HG03521 (cell line): Measurements from ENCODE around the gene ASB10.

Experiments used
- ATAC-seq: cut with Tn5 transposase; IDR thresholded peaks from one replicate; pipeline ENCODE4 v1.9.1; 2021; ENCODE audit warnings: mild to moderate bottlenecking, moderate library complexity; ENCODE audit not compliant: unreplicated experiment

ASB10 gene

GRCh38 chr7:151211155-151211772, 24.2 kb upstream of the ASB10 start:
- no peak for ATAC-seq

DNA sequence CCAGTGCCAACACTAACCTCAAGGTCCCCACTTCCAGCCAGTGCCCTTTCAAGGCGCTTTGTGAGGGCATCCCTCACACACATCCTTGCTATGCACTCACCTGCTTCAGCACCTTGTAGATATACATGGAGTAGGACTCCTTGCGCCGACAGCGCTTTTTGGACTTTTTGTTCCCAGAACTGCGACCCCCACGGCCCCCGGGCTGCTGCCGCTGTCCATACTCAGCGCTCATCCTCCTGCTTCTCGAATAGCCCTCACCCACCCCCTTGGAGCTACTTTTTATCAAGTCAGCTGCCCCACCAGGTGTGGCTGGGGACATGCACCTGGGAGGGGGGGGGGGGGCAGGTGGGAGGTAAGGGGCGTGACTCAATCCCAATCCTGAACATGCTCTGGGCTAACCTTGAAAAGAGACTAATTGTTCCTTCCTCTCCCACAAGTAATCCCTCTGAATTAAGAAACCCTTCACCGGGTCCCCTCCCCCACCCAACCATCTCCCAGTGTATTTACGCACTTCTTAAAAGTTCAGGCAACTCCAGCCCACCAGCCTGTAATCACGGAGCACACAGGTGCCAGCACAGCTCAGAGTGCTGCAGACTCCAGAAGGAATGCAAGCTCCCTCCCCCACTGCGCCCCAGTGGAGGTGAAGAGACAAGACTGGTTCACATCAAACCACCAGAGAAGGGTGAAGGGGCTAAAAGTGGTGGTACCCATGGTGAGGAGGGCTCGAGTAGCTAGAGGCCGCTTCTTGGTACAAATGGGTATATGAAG, 23.2 kb upstream of the ASB10 start, which contains the start of gene H2BK1:
Gene H2BK1 (minus strand): TSS at position 402 of the 768 bp plus-strand sequence. CDS start 170 bp downstream, at position 232.
- ATAC-seq = no peak

DNA sequence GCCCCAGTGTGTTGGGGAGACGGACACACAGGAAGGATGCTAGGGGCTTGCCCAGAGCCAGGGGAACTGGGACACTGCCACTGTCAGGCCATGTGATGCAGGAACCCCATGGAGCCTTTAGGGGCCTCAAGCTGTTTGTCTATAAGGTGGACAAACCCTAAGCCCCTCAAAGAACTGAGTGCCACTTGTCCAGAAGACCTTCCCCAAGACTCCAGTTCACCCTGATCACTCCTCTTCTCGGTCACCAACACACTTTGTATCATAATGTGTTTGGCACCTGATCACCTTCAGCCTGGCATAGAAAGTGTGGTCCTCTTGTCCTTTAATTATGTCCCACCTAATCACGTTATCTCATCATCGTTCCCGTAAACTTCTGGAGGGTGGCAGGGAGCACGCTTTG, 22.5 kb upstream of the ASB10 start:
- no peak for ATAC-seq

GRCh38 chr7:151208253-151208862, 21.3 kb upstream of the ASB10 start:
- no peak for ATAC-seq

- no peak for ATAC-seq
Observed at GRCh38 chr7:151207804-151208203, 20.8 kb upstream of the ASB10 start.

DNA sequence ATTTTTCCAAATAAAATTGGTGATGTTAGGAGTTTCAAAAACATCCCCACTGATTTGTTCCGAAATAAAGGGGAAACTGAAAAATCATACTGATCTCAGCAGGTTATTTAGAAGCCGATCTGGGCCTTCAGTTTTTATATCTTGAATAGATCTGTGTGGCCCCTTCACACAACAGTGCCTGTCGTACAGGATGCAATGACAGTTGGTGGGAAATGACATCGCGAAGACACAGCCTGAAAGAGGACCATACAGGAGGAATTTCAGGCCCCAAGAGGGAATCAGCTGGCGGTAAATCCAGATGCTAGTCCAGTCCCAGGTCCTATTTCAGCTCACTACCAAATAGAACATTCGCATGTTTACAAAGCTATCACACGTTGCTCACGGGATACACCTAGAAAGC, 20.3 kb upstream of the ASB10 start:
- ATAC-seq = no peak

DNA sequence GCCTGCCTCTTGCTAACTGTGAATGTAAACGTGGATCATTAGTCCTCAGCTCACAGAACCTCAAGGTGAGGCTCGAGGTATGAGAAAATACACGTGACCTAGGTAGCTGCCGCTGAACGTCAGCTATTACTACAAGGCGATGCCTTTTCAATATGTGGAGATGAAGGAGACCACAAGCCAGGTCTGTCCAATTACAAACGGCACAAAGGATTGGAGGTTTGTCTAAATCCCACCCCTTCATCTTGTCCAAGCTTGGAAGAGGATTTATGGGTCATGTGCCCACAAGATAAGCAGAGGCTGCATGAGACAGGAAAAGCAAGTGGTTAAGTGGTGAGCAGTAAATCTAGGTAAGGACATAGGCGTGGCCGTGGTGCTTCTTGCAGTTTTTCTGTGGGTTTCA, 19.9 kb upstream of the ASB10 start:
- no peak for ATAC-seq

DNA sequence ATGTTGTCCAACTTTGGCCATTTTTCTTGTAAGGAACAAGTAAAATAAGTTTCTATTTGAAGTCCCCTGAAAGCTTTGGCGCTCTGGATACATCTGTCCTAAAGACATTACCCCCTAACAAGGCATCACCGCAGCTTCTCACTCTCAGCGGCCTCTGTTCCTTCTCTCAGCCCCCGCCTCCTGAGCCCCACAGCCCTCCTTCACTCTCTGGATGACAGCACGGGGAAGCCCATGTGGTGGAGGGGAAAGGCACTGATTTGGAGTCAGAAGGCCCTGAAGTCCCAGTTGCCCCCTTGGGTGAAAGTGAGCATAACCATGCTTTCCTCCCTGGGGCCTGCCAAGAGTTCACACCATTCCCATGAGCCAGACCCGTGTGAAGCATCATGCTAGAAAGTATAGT, 18.7 kb upstream of the ASB10 start:
- no peak for ATAC-seq

DNA sequence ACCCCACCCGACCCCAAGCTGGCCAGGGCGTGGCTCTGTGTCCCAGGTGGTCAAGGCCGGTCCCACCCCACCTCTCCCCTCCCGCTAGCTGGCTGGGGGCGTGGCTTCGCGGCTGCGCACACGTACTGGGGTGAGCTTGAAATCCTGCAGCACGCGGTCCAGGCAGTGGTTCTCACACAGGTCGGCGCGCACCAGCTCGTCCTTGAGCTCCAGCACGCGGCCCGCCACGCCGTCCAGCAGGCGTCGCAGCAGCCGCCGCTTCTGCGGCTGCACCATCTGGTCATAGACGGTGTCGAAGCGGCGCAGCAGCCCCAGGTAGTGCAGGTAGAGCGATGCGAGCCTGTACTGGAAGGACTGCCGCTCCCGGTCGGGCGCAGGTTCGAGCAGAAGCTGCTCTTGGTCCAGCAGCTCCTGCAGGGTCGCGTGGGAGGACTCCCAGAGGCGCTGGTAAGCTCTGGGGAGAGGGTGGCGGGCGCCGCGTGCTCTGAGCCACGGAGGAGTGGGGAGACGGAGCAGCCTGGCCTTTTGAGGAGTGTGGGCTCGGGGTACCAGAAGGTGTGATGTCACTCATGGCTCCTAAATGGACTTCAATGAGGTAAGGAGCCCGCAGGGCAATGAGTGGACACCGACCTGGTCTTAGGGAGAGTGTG, 17.5 kb upstream of the ASB10 start:
- no peak for ATAC-seq

GRCh38 chr7:151202836-151203235, 15.8 kb upstream of the ASB10 start:
- ATAC-seq = no peak

- ATAC-seq = no peak
Observed at GRCh38 chr7:151201751-151202150, 14.7 kb upstream of the ASB10 start.

- ATAC-seq = no peak
Observed at GRCh38 chr7:151201344-151201743, 14.3 kb upstream of the ASB10 start.

DNA sequence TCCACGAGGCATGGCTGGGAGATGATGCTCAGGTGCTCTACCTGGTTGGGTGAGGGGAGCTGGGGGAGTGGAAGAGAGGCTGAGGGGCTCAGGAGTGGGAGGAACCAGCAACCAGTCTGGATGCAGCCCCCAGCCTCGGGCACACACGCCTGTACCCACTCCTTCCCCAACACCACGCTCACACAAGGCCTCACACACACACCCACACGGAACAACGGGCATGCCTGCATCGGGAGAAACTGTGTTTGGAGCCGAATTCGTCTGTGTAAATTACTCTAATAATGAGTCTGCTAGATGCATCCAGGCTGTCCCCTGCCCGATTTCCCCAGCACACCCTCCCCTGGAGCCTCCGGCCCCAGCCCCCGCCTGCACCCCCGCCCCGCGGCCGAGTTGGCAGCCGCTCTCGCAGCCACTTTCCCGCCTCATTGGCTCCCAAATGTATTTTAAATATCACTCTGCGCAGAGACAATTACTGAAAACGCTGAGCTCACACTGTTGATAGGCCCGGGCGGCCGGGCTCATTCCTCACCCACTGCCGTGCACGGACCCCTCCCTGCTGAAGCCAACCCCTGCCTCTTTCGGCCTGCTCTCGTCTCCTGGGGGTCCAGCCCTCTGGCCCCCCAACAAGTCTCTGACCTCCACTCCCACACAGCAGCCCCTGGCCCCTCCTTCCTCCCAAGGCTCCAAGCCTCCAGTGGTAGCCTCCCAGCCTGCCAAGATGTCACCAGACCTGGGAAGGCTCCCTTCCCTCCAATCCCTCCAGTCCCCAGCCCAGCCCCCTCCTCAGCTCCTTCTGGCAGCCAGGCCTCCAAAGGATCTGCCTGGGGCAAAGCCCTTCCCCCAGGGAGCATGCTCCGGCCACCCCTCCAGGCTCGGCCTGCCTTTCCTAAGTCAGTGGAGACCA, 12.1 kb upstream of the ASB10 start:
- no peak for ATAC-seq

DNA sequence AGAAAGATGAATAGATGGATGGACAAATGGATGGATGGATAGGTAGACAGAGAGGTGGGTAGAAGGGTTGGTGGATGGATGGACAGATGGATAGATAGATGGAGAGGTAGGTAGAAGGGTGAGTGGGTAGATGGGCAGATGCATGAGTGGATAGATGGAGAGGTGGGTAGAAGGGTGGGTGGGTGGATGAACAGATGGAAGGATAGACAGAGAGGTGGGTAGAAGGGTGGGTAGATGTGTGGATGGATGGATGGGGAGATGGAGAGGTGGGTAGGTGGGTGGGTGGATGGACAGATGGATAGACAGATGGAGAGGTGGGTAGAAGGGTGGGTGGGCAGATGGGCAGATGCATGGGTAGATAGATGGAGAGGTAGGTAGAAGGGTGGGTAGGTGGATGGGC, 10.9 kb upstream of the ASB10 start:
- no peak for ATAC-seq

- no peak for ATAC-seq
Observed at GRCh38 chr7:151195616-151196450, 8.8 kb upstream of the ASB10 start.

- ATAC-seq = no peak
Observed at GRCh38 chr7:151194188-151194587, 7.1 kb upstream of the ASB10 start.

GRCh38 chr7:151193203-151193978, 6.3 kb upstream of the ASB10 start:
- ATAC-seq = no peak

GRCh38 chr7:151192002-151192539, 5.0 kb upstream of the ASB10 start:
- no peak for ATAC-seq

DNA sequence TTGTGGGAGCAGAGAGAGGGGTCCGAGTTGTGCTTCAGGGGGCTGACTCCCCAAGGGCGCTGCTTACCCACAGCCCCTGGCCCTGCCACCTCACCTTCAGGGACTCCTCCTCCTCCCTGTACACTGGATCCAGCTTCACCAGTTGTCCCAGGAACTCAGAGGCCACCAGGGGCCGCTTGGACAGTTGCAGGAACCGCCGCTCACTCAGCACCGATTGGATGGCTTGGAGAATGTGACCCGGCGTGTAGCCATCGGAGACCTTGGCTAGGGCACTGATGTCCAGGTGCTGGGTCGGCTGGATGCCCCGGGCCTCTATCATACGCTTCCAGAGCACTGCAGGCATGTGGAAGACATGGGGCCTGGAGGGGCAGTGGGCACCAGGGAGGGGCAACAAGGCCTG, 4.5 kb upstream of the ASB10 start:
- ATAC-seq = no peak
